Keratinocyte (primary cell): ENCODE data around the gene IL10RA. TPM values are rescaled to one million over a fixed set of nuclear protein-coding genes. Genes with fewer than 3 reads are reported as not detected.

ENCODE experiments used
- DNase-seq: peaks from one replicate; pipeline ENCODE4 v3.0.0-alpha.2; 2011; ENCODE audit warnings: low read depth, missing footprints, low spot score
- FAIRE-seq: peaks from 2 replicates; lab custom pipeline; 2011; peaks lifted over from hg19 to GRCh38; lab: Jason Lieb, UNC
- H2AFZ ChIP-seq: 2 replicates; pipeline ENCODE4 v1.6.0; 2012; ENCODE audit warnings: low read length, control low read depth, inconsistent platforms; ENCODE audit not compliant: control insufficient read depth
- H3K27ac ChIP-seq: 2 replicates; pipeline ENCODE4 v1.5.1; 2011; ENCODE audit warnings: low read length; ENCODE audit not compliant: control insufficient read depth, insufficient read depth
- H3K27me3 ChIP-seq: 3 replicates; pipeline ENCODE4 v1.6.0; 2011; ENCODE audit warnings: low read length; ENCODE audit not compliant: control insufficient read depth, insufficient read depth; ENCODE audit errors: extremely low read depth
- H3K36me3 ChIP-seq, 2 experiments: 2 replicates in 1 of 2; 3 replicates in 1 of 2; pipeline ENCODE4 v1.5.1; 2011; ENCODE audit warnings: low read length in 2 of 2, mild to moderate bottlenecking in 1 of 2; ENCODE audit not compliant: control insufficient read depth in 2 of 2, insufficient read depth in 2 of 2; ENCODE audit errors: extremely low read depth in 1 of 2
- H3K4me1 ChIP-seq: 3 replicates; pipeline ENCODE4 v1.5.1; 2011; ENCODE audit warnings: low read length; ENCODE audit not compliant: control insufficient read depth, insufficient read depth; ENCODE audit errors: extremely low read depth
- H3K4me2 ChIP-seq: 3 replicates; pipeline ENCODE4 v1.6.0; 2011; ENCODE audit warnings: low read depth, low read length; ENCODE audit not compliant: control insufficient read depth, insufficient read depth; ENCODE audit errors: extremely low read depth
- H3K4me3 ChIP-seq, 3 experiments: fragments of 200-600 bp in 1 of 3; sonication (generic) in 1 of 3; 2 replicates in 2 of 3; 3 replicates in 1 of 3; pipeline ENCODE4 v1.5.1; 2011 to 2016; ENCODE audit warnings: low read length in 3 of 3, mild to moderate bottlenecking in 3 of 3, control low read depth in 2 of 3, inconsistent platforms in 1 of 3, low read depth in 1 of 3, mixed read lengths in 1 of 3, mixed run types in 1 of 3, moderate library complexity in 1 of 3; ENCODE audit not compliant: control insufficient read depth in 2 of 3, insufficient read depth in 2 of 3; ENCODE audit errors: extremely low read depth in 1 of 3
- H3K79me2 ChIP-seq: 2 replicates; pipeline ENCODE4 v1.6.0; 2012; ENCODE audit warnings: low read length; ENCODE audit not compliant: control insufficient read depth, insufficient read depth
- H3K9ac ChIP-seq: 3 replicates; pipeline ENCODE4 v1.6.0; 2011; ENCODE audit warnings: low read length; ENCODE audit not compliant: control insufficient read depth, insufficient read depth; ENCODE audit errors: extremely low read depth
- H3K9me1 ChIP-seq: 3 replicates; pipeline ENCODE4 v1.6.0; 2011; ENCODE audit warnings: low read length; ENCODE audit not compliant: control insufficient read depth, insufficient read depth; ENCODE audit errors: extremely low read depth
- H3K9me3 ChIP-seq: 2 replicates; pipeline ENCODE4 v1.5.1; 2012; ENCODE audit warnings: low read depth, low read length; ENCODE audit not compliant: control insufficient read depth
- H4K20me1 ChIP-seq: 3 replicates; pipeline ENCODE4 v1.6.0; 2011; ENCODE audit warnings: low read length; ENCODE audit not compliant: control insufficient read depth, insufficient read depth; ENCODE audit errors: extremely low read depth
- CTCF ChIP-seq, 3 experiments: IDR thresholded peaks in 1 of 3; conservative IDR thresholded peaks in 1 of 3; optimal IDR thresholded peaks in 1 of 3; 2 replicates in 2 of 3; 3 replicates in 1 of 3; pipeline versions ENCODE3 to v1.5.1; 2011; ENCODE audit warnings: low read length in 3 of 3, mild to moderate bottlenecking in 3 of 3, moderate library complexity in 2 of 3, control low read depth in 1 of 3, inconsistent platforms in 1 of 3; ENCODE audit not compliant: insufficient read depth in 2 of 3; ENCODE audit errors: extremely low read depth in 1 of 3
- EZH2 ChIP-seq: IDR thresholded peaks from one replicate; pipeline ENCODE4 v1.6.1; 2012; ENCODE audit warnings: inconsistent platforms, mild to moderate bottlenecking, low read length, moderate library complexity
- dilution Hi-C: fragments of 300-500 bp; cut with MboI; formaldehyde crosslinking; loops from one replicate; pipeline ENCODE4 v1.7.0; 2020; ENCODE audit warnings: low sequenced_read_pairs; ENCODE audit not compliant: extremely low pct_ligation_motif_present
- polyA plus RNA-seq, 5 experiments: library from polyadenylated mRNA; depleted of rRNA in 3 of 5; stranded (reverse) in 3 of 5; stranded (forward) in 1 of 5; unstranded in 1 of 5; fragments of >200 nt; gene quantifications; 1 replicate in 1 of 5; 2 replicates in 3 of 5; 3 replicates in 1 of 5; pipeline versions ENCODE4 v1.2.1 to v1.2.3, GENCODE V29; 2011 to 2012; ENCODE audit warnings: missing spikeins in 2 of 5, low read depth in 1 of 5, low replicate concordance in 1 of 5

IL10RA gene
- polyA plus RNA-seq, 1 donor (not counting 4 experiments of a cell fraction or from before 2014, with no cell fraction given): 0.04 TPM

GRCh38 chr11:118042141-118042540, 55.9 kb downstream of the IL10RA start:
- Histone ChIP-seq H3K9me3 (no peaks in the 10 kb centered on the region), H3K36me3 (no peaks in the 10 kb centered on the region), H3K4me3 (no peak overlapping the region), H3K9me1 (peaks cover 2% of the 10 kb centered on the region), H3K27me3 (no peaks in the 10 kb centered on the region), H4K20me1 (no peaks in the 10 kb centered on the region), H3K79me2 (no peaks in the 10 kb centered on the region), H3K4me1 (peaks cover 10% of the 10 kb centered on the region), H3K4me2 (no peak overlapping the region), H3K27ac (no peak overlapping the region), H3K9ac (no peak overlapping the region), H2AFZ (no peak overlapping the region)
- DNase-seq (no peak), FAIRE-seq (no peak)
- dilution Hi-C loops: no loop called here
- TF ChIP-seq EZH2: no peak
- TF ChIP-seq CTCF (optimal IDR thresholded peaks at IDR 0.05 in 1 of 3, IDR thresholded peaks at IDR 0.05 in 1 of 3, conservative IDR thresholded peaks at IDR 0.05 in 1 of 3; ENCODE audit: extremely low read depth in 1 of 3, insufficient read depth in 2 of 3, low read length in 3 of 3): no peak

- H3K9me3 ChIP-seq: no peaks in the 10 kb centered on the region
- peaks cover 10% of the 10 kb centered on the region for H3K4me1 ChIP-seq
- FAIRE-seq (no peak), DNase-seq (no peak)
- H3K4me2 ChIP-seq: no peak overlapping the region
- H3K79me2 ChIP-seq: no peaks in the 10 kb centered on the region
- H3K27me3 ChIP-seq: no peaks in the 10 kb centered on the region
- no peaks in the 10 kb centered on the region for H4K20me1 ChIP-seq
- no peak overlapping the region for H3K4me3 ChIP-seq
- no peak overlapping the region for H3K27ac ChIP-seq
- no peak overlapping the region for H3K9ac ChIP-seq
- no peak for TF ChIP-seq CTCF (optimal IDR thresholded peaks at IDR 0.05 in 1 of 3, IDR thresholded peaks at IDR 0.05 in 1 of 3, conservative IDR thresholded peaks at IDR 0.05 in 1 of 3; ENCODE audit: extremely low read depth in 1 of 3, insufficient read depth in 2 of 3, low read length in 3 of 3)
- TF ChIP-seq EZH2: no peak
- no peak overlapping the region for H2AFZ ChIP-seq
- dilution Hi-C loops: no loop called here
- H3K36me3 ChIP-seq: no peaks in the 10 kb centered on the region
- H3K9me1 ChIP-seq: peaks cover 2% of the 10 kb centered on the region
These were observed 56.6 kb downstream of the IL10RA start for GRCh38 chr11:118042796-118043195.
